DMS114 treated with DMSO at 0.1 percent for 48 hours (cell line): ENCODE data around the gene FUT3.
"Not testable (repeated sequence)": the region's sequence is repeated elsewhere in the genome, so short reads cannot be mapped to it uniquely, and the experiment has no call there.

ENCODE experiments used
- DNase-seq: peaks from one replicate; lab custom pipeline; 2025; ENCODE audit not compliant: unreplicated experiment; lab: John Stamatoyannopoulos, UW

The FUT3 gene

GRCh38 chr19:5882421-5882968 lies 31.2 kb upstream of the FUT3 start:
- no peak for DNase-seq

DNA sequence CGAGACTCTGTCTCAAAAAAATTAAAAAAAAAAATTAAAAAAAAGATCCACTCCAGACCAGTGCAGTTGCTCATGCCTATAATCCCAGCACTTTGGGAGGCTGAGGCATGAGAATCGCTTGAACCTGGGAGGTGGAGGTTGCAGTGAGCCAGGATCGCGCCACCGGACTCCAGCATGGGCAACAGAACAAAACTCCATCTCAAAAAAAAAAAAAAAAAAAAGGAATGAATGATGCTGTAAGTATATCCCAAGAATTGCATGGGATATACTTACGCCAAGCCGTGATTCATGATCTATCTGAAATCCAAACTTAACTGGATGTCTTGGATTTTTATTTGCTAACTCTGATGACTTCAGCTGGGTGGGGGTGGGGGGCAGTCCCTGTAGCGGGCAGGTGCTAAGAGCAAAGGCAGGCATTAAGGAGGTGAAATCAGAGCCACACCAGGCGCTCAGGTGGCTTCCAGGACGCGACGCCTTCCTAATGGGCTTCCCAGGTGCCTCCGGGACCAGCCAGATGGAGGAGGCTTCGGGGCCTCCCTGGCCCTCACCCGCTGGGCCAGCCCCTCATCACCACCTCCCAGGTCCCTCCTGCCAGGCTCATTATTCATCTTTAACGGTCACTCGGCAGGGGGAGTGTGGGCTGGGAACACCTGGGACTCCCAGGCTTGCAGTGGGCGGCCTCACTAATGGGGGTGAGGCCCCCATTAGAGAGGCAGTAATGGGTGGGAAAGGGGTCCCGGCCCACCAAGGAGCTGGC lies 30.5 kb upstream of the FUT3 start:
- no peak for DNase-seq

DNA sequence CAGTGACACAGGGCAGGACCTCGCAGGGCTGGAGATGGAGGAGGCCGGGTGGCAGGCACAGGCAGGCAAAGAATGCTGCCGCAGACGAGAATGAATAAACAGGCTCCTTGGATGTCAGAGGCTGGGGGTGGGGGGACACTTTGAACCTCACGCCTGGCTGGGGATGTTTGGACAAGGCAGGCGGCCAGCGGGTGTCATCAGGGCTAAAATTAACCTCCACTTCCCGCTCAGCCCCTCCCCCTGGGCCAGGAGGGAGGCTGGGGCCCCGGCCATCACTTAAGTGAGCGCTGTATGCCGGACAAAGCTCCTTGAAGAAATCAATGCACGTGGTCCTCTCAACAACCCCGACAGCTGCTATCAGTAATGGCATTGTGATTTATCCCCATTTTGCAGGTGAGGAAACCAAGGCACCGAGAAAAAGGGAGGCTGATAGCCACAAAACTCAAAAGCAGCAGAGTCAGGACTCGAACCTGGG lies 29.4 kb upstream of the FUT3 start:
- no peak for DNase-seq

GRCh38 chr19:5880196-5880595 lies 28.9 kb upstream of the FUT3 start:
- DNase-seq, result no peak

GRCh38 chr19:5877882-5878281 lies 26.6 kb upstream of the FUT3 start:
- no peak for DNase-seq

- DNase-seq, result no peak
Measured at GRCh38 chr19:5877427-5877826, 26.2 kb upstream of the FUT3 start.

DNA sequence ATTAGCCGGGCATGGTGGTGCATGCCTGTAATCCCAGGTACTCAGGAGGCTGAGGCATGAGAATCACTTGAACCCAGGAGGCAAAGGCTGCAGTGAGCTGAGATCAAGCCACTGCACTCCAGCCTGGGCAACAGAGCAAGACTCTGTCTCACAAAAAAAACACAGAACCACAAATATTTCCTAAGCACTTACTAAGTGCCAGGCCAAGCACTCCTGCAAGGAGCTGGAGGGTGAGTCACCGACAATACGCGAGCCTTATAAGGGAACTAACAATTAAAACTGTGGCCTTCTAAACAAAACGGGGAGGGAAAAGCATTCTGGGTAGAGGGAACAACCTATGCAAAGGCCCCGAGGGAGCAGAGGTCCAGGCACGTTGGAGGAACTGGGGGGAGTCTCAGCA lies 23.2 kb upstream of the FUT3 start:
- not testable (repeated sequence) for DNase-seq

GRCh38 chr19:5873617-5874199 lies 22.5 kb upstream of the FUT3 start:
- DNase-seq, result no peak

- no peak for DNase-seq
Measured at GRCh38 chr19:5870986-5871394, 19.7 kb upstream of the FUT3 start.

- DNase-seq, result no peak
Measured at GRCh38 chr19:5867201-5868136, 16.2 kb upstream of the FUT3 start.

DNA sequence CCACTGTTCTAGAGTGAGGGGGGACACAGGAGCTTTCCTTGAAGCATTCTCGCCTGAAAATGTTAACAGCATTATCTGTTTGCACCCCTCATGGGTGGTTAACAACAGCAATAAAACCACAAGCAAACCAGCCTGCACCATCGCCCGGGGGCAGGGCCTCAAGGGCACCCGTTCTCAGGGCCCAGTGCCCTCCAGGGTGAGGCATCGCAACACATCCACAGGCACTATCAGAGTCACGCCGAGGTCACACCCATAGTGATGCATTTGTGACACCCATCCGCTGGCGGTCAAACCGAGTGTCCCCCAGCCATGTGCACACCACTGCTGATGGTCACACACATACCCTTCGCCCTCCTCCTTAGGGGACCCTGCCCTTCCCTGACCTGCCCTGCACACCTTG lies 14.5 kb upstream of the FUT3 start:
- no peak for DNase-seq

- DNase-seq, result no peak
Measured at GRCh38 chr19:5864725-5865486, 13.7 kb upstream of the FUT3 start.

DNA sequence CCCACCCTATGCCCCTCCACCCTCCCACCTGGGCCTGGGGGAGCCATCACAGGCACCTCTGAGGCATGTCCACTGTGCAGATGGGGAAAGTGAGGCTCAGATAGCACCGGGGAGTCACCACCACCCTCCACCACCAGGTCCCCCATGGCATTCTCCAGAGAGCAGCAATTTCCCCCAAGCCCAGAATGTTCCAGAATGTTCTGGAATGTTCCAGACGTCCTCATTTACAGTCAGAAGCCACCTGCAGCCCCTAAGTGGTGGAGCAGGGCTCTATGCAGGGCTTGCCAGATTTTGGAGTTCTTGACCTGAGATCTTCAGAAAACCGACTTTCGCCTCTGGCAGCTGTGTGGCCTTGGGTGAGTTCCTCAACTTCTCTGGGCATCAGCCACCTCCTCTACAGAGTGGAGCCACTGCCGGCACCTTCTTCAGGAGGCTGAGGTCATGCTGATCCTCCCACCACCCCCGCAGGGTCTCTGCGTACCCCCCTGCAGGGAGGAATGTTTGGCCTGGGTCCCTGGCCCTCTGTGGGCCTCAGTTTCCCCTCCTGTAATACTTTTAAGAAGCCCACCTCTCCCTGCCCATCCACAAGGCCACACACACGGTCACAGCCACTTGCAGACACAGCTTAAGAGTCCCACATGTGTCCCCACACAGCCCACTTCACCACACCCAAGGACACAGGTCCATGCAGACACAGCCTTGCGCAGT lies 12.9 kb upstream of the FUT3 start:
- no peak for DNase-seq

DNA sequence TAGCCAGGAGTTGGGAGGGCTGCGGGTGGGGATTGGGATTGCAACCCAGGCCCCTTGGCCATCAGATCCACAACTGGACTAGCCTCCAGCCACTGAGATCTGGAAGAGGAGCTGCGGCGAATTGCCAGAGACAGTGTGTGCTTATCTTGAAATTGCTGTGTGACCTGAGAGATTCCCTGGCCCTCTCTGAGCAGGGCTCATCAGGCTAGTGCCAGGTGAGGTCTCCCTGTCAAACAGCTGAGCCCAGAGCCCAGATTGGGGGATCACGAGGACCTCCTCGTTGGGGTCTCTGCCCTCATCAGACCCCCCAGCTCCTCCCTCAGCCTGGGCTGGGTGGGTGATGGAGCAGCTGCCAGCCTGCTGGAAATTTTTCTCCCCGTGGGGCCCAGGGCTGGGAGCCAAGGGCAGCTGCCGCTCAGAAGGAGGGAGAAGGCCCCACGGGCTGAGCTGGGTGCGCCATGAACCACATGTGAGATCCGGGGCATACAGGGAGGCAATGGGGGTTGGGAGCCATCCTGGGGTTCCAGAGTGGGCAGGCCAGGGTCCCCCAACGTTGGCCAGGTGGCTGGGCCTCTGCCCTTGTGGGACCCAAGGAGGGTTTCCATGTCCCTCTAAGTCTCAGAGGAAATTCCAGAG lies 11.9 kb upstream of the FUT3 start:
- DNase-seq, result no peak

- DNase-seq, result no peak
Measured at GRCh38 chr19:5857203-5858081, 6.2 kb upstream of the FUT3 start.

- DNase-seq, result not testable (repeated sequence)
Measured at GRCh38 chr19:5855151-5855550, 3.9 kb upstream of the FUT3 start.

- DNase-seq, result not testable (repeated sequence)
Measured at GRCh38 chr19:5854121-5854520, 2.9 kb upstream of the FUT3 start.

GRCh38 chr19:5850743-5851293 lies 431 bp downstream of the FUT3 start:
- no peak for DNase-seq
